HEK293 (cell line): ENCODE measurements around the gene LMO1.

Experiments
- CTCF ChIA-PET: fragments of 350-600 bp; formaldehyde crosslinking; extraction: SDS; loops from one replicate; lab custom pipeline; 2021; ENCODE audit warnings: antibody characterized with exemption; lab: Yijun Ruan, JAX
- POLR2A ChIA-PET: fragments of 300-600 bp; formaldehyde crosslinking; extraction: SDS; loops from one replicate; lab custom pipeline; 2020; ENCODE audit warnings: antibody characterized with exemption, inconsistent platforms; lab: Yijun Ruan, JAX
- H3K27ac ChIP-seq: fragments of 200-500 bp; sonication (Bioruptor generic); 2 replicates; pipeline ENCODE4 v1.5.1; 2014; ENCODE audit warnings: low read depth, low read length, control low read depth, inconsistent platforms; ENCODE audit errors: extremely low read depth
- H3K36me3 ChIP-seq, 2 experiments: fragments of 200-500 bp in 1 of 2; sonication (Bioruptor generic) in 1 of 2; 1 replicate in 1 of 2; 2 replicates in 1 of 2; pipeline ENCODE4 v1.5.1; 2014 to 2017; ENCODE audit warnings: inconsistent platforms in 2 of 2, low read length in 2 of 2; ENCODE audit not compliant: control insufficient read depth in 2 of 2, insufficient read depth in 1 of 2
- H3K4me1 ChIP-seq: fragments of 200-500 bp; sonication (Bioruptor generic); 2 replicates; pipeline ENCODE4 v1.5.1; 2014; ENCODE audit warnings: mild to moderate bottlenecking, low read length, inconsistent platforms; ENCODE audit not compliant: control insufficient read depth, insufficient read depth
- H3K4me3 ChIP-seq: 2 replicates; pipeline ENCODE4 v1.5.1; 2011; ENCODE audit warnings: low read depth, mild to moderate bottlenecking, control low read depth, low read length, moderate library complexity
- H3K9me3 ChIP-seq: fragments of 200-500 bp; sonication (Bioruptor generic); 2 replicates; pipeline ENCODE4 v1.5.1; 2014; ENCODE audit warnings: low read depth, low read length, inconsistent platforms; ENCODE audit not compliant: control insufficient read depth, insufficient read depth
- HOXA7 ChIP-seq: sonication (generic); formaldehyde crosslinking; IDR thresholded peaks from 2 replicates; pipeline ENCODE4 v1.8.1; 2022; ENCODE audit warnings: missing genetic modification reagents, borderline replicate concordance
- SALL2 ChIP-seq: fragments of 450-650 bp; formaldehyde crosslinking; IDR thresholded peaks from 2 replicates; pipeline ENCODE4 v1.5.0; 2017; ENCODE audit warnings: missing biosample characterization, mild to moderate bottlenecking, missing genetic modification characterization, borderline replicate concordance
- SCRT1 ChIP-seq: fragments of 450-650 bp; formaldehyde crosslinking; IDR thresholded peaks from 2 replicates; pipeline ENCODE4 v1.5.1; 2016; ENCODE audit warnings: missing biosample characterization, missing genetic modification characterization, borderline replicate concordance
- ZBTB20 ChIP-seq: fragments of 450-650 bp; formaldehyde crosslinking; IDR thresholded peaks from 2 replicates; pipeline ENCODE4 v1.5.1; 2016; ENCODE audit warnings: missing biosample characterization, missing genetic modification characterization
- ZFHX2 ChIP-seq: fragments of 450-650 bp; formaldehyde crosslinking; conservative IDR thresholded peaks from 2 replicates; pipeline ENCODE4 v1.5.1; 2016; ENCODE audit warnings: missing biosample characterization, missing genetic modification characterization
- ZNF140 ChIP-seq: fragments of 450-650 bp; formaldehyde crosslinking; IDR thresholded peaks from 2 replicates; pipeline ENCODE4 v1.5.1; 2016; ENCODE audit warnings: missing biosample characterization, missing genetic modification characterization
- ZNF16 ChIP-seq: fragments of 450-650 bp; formaldehyde crosslinking; IDR thresholded peaks from 2 replicates; pipeline ENCODE4 v1.5.1; 2016; ENCODE audit warnings: low read depth, missing biosample characterization, missing genetic modification characterization
- ZNF311 ChIP-seq: fragments of 450-650 bp; formaldehyde crosslinking; IDR thresholded peaks from 2 replicates; pipeline ENCODE4 v1.5.1; 2017; ENCODE audit warnings: missing biosample characterization, missing genetic modification characterization, borderline replicate concordance
- ZNF530 ChIP-seq: fragments of 450-650 bp; formaldehyde crosslinking; IDR thresholded peaks from 2 replicates; pipeline ENCODE4 v1.5.1; 2016; ENCODE audit warnings: low read depth, missing biosample characterization, missing genetic modification characterization
- ZNF560 ChIP-seq: fragments of 450-650 bp; formaldehyde crosslinking; IDR thresholded peaks from 2 replicates; pipeline ENCODE4 v1.5.1; 2017; ENCODE audit warnings: missing biosample characterization, missing genetic modification characterization, borderline replicate concordance
- ZNF571 ChIP-seq: fragments of 450-650 bp; formaldehyde crosslinking; IDR thresholded peaks from 2 replicates; pipeline ENCODE4 v1.5.0; 2017; ENCODE audit warnings: missing biosample characterization, missing genetic modification characterization
- ZNF610 ChIP-seq: fragments of 450-650 bp; formaldehyde crosslinking; IDR thresholded peaks from 2 replicates; pipeline ENCODE4 v1.5.1; 2016; ENCODE audit warnings: missing biosample characterization, missing genetic modification characterization, borderline replicate concordance
- ZNF654 ChIP-seq: fragments of 450-650 bp; formaldehyde crosslinking; IDR thresholded peaks from 2 replicates; pipeline ENCODE4 v1.5.1; 2016; ENCODE audit warnings: low read depth, missing biosample characterization, missing genetic modification characterization
- ZSCAN23 ChIP-seq: fragments of 450-650 bp; formaldehyde crosslinking; IDR thresholded peaks from 2 replicates; pipeline ENCODE4 v1.5.1; 2016; ENCODE audit warnings: missing biosample characterization, missing genetic modification characterization
- TF ChIP-seq, protein P1 (sequence below): fragments of 450-650 bp; IDR thresholded peaks from 2 replicates; pipeline ENCODE4 v1.5.1; 2018; ENCODE audit warnings: missing biosample characterization, mild to moderate bottlenecking, missing genetic modification characterization

Gene LMO1

DNA sequence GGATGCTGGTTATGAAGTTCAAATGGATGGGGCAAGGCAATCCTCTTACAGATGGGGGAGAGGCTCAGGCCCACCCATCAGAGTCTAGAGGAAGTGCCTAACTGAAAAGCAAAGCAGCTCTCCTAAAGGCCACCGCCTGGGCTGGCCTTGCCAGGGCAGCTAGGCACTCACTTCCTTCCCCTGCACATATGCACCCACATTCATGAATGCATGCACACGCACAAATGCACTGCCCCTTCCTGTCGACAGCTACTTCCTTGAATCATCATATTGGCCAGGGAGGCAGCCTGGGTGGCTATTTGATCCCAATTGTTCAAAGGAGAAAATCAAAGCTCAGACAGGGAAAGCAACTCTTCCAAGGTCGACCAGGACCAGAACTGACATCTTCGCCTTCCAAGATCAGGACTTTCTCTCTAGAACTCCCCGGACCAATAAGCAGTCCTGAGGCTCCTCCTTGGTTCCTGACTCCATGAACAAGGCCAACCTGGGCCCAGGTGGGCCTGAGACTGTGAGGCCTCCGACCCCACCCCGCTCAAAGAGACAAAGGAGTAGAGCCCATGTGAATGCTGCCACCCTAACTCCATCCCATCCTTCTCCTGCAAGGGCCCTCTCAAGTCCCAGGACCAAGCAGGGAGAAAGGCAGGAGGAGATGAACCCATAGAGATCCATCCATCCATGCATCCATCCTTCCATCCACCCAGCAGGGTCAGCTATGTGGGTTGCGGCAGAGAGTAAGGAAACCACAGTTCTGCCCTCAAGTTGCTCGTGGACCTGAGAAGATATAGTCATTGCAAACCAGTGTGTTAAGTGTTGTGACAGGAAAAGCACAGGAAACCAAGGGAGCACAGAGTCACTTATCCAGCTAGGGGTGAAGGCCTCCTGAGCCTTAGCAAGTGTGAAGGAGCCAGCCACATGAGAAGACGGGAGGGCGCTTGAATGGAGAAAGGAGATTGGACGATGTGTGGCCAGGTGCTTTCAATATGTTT lies 35.4 kb upstream of the LMO1 start:
- Histone ChIP-seq H3K27ac (no peak overlapping the region), H3K36me3 (no peaks in the 10 kb centered on the region), H3K4me3 (no peak overlapping the region), H3K4me1 (no peaks in the 10 kb centered on the region), H3K9me3 (no peaks in the 10 kb centered on the region)
- CTCF ChIA-PET = no interaction called here
- POLR2A ChIA-PET = no interaction called here
- TF ChIP-seq ZBTB20 (tag by site-specific recombination) (no peak), ZNF571 (tag by site-specific recombination) (no peak), ZNF560 (tag by site-specific recombination) (no peak)

DNA sequence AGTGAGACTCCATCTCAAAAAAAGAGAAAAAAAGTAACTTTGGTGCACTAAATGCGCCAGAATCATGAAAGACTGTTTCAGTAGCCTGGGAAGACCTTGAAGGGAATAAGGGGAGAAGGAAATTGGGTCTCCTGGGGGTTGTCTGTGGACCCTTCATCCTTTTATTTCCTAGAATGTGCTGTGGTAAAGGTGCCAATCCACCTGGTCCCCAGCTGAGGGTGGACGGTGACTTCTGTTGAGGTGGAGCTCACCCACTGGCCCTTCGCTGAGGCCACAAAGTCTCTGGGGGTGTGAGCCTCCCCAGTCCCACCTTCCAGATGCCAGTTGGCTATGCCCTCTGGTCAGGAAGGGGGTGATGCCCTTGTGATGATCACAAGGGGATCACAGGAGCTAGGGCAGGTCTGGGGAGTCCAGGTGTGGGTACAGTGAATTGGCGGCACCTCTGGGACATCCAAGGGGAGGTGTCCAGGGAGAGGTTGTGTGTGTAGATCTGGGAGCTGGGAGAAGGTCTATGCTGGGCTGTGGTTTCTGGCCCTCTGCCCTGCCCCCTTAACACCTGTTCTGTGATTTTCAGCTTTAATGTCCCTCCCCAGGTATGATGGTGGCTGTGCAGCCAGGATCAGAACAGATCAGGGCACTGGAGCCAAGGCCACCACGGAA lies 34.2 kb upstream of the LMO1 start:
- ChIA-PET CTCF (interaction anchor here (1.8 kb wide), 1 partner anchor 34 kb away, joined by 8 read pairs; the partner anchor contains the start of gene LMO1), POLR2A (no interaction called here)
- no peak overlapping the region for H3K4me3 ChIP-seq
- H3K36me3 ChIP-seq = no peaks in the 10 kb centered on the region
- H3K9me3 ChIP-seq = no peaks in the 10 kb centered on the region
- TF ChIP-seq HOXA7 (no peak), ZNF530 (tag by site-specific recombination) (no peak)
- H3K4me1 ChIP-seq = no peaks in the 10 kb centered on the region
- H3K27ac ChIP-seq = no peak overlapping the region

DNA sequence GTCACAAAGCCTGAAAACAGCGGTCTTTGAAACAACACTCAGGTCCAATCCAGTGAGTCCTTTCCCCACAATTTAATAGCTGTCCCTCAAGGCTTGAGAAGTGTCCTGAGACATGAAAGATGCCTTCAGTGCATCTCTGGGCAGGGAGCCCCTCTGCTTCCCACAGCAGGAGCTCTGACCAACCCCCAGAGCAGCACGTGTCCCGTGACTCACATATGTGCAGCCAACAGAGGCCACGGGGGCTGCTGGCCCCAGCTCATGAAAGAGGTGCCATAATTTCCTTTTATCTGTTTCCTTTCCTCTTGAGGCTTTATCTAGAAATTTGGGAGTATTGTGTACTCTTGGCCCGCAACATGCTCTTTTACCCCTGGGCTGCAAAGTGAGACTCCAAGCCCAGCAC lies 33.2 kb upstream of the LMO1 start:
- no peaks in the 10 kb centered on the region for H3K9me3 ChIP-seq
- ChIA-PET POLR2A (no interaction called here), CTCF (interaction anchor here (0.5 to 1.8 kb wide), 3 partner anchors 23 to 60 kb away, joined by 3 to 8 read pairs (median 3); partner anchors contain the start of gene LMO1)
- no peak overlapping the region for H3K4me3 ChIP-seq
- no peak overlapping the region for H3K27ac ChIP-seq
- no peak for TF ChIP-seq ZNF16
- TF ChIP-seq ZFHX2 (tag by site-specific recombination) = no peak
- TF ChIP-seq ZSCAN23 (tag by site-specific recombination) = no peak
- TF ChIP-seq, protein P1, sequence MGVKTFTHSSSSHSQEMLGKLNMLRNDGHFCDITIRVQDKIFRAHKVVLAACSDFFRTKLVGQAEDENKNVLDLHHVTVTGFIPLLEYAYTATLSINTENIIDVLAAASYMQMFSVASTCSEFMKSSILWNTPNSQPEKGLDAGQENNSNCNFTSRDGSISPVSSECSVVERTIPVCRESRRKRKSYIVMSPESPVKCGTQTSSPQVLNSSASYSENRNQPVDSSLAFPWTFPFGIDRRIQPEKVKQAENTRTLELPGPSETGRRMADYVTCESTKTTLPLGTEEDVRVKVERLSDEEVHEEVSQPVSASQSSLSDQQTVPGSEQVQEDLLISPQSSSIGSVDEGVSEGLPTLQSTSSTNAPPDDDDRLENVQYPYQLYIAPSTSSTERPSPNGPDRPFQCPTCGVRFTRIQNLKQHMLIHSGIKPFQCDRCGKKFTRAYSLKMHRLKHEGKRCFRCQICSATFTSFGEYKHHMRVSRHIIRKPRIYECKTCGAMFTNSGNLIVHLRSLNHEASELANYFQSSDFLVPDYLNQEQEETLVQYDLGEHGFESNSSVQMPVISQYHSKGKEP = no peak
- TF ChIP-seq SCRT1 (tag by site-specific recombination) = no peak
- no peak for TF ChIP-seq SALL2 (tag by site-specific recombination)
- TF ChIP-seq ZNF654 = no peak
- TF ChIP-seq ZNF610 (tag by site-specific recombination) = no peak
- TF ChIP-seq ZNF140 (tag by site-specific recombination) = no peak
- TF ChIP-seq ZNF311 (tag by site-specific recombination) = no peak
- no peaks in the 10 kb centered on the region for H3K4me1 ChIP-seq
- H3K36me3 ChIP-seq = no peaks in the 10 kb centered on the region
